Activated CD4-positive, alpha-beta T cell treated with anti-CD3 and anti-CD28 coated beads, Interleukin-2, amount 10 ng/mL, durations not matched to agents 24 days and 14 days (primary cell): ENCODE results near the gene HOXC11. TPM values are rescaled to one million over a fixed set of nuclear protein-coding genes. Genes with fewer than 3 reads are reported as not detected.

Experiments used
- total RNA-seq: library from RNA; stranded (reverse); gene quantifications from 2 replicates; pipeline ENCODE4 v1.2.3, GENCODE V29; 2022

Gene HOXC11
- total RNA-seq, 1 donor from 2014 or later: not detected

Other genes starting within 250 kb of the HOXC11 start
- 14.5 and 15.2 TPM in 2 replicates for gene CALCOCO1, start 245.7 kb upstream of the HOXC11 start, total RNA-seq
- not detected in 2 replicates for gene CISTR, start 221.1 kb upstream of the HOXC11 start, total RNA-seq
- not detected in 2 replicates for gene HOXC13, start 34.3 kb upstream of the HOXC11 start, total RNA-seq
- not detected in 2 replicates for gene HOXC12, start 18.2 kb upstream of the HOXC11 start, total RNA-seq
- not detected in 2 replicates for gene HOTAIR, start 1.8 kb downstream of the HOXC11 start, total RNA-seq
- gene HOXC10, start 12.0 kb downstream of the HOXC11 start, total RNA-seq: not detected in 2 replicates
- gene HOXC9, start 27.0 kb downstream of the HOXC11 start, total RNA-seq: not detected in 2 replicates
- not detected in 2 replicates for gene HOXC8, start 35.9 kb downstream of the HOXC11 start, total RNA-seq
- not detected in 2 replicates for gene HOXC6, start 55.3 kb downstream of the HOXC11 start, total RNA-seq
- not detected in 2 replicates for gene HOXC5, start 59.9 kb downstream of the HOXC11 start, total RNA-seq
- not detected in 2 replicates for gene HOXC4, start 80.7 kb downstream of the HOXC11 start, total RNA-seq
- gene SMUG1, start 215.9 kb downstream of the HOXC11 start, total RNA-seq: 28.2 and 28.8 TPM in 2 replicates